ENCODE results near the gene FXYD2. TPM values are rescaled to one million over a fixed set of nuclear protein-coding genes. Genes with fewer than 3 reads are reported as not detected.

FXYD2 gene
- total and polyA plus RNA-seq, 2 donors (not counting 1 experiment from before 2014, with no cell fraction given): 0.18 to 0.33 TPM

DNA sequence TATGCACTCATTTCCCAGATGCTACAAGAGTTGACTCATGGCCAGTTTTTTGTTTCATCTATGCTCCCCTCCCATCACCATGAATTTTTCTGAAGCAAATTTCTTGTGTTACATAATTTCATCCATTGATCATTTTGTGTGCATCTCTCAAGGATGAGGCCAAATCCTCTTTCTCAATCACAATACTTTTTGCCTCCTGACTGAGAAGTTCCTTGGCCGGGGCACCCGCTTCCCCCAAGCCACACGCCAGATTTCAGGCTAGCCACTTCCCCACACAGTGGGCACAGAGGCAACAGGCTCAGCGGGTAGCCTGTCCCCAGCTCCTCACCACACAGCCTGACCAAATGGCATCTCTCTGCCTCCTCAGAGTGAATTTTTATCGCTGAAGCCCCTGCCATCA lies 17.7 kb downstream of the FXYD2 start:
- Histone ChIP-seq H4K20me1 (ENCODE audit: control insufficient read depth, extremely low read depth, insufficient read depth, low read length) (no peaks in the 10 kb centered on the region), H3K9me3 (ENCODE audit: control insufficient read depth, insufficient read depth, low read depth, low read length) (no peaks in the 10 kb centered on the region), H3K79me2 (ENCODE audit: control insufficient read depth, insufficient read depth, low read length) (no peaks in the 10 kb centered on the region), H3K4me1 (ENCODE audit: control insufficient read depth, extremely low read depth, insufficient read depth, low read length) (no peaks in the 10 kb centered on the region), H3K27me3 (ENCODE audit: control insufficient read depth, insufficient read depth, low read length) (peaks cover 4% of the 10 kb centered on the region), H3K27ac (ENCODE audit: insufficient read depth, low read length) (no peak overlapping the region), H3K9ac (ENCODE audit: insufficient read depth, low read length) (no peak overlapping the region), H3K36me3 (ENCODE audit: control insufficient read depth, insufficient read depth, low read length) (no peaks in the 10 kb centered on the region), H3K4me3 (replicated peaks in 1 of 4; ENCODE audit: control extremely low read depth in 1 of 4, insufficient read depth in 1 of 4, low read depth in 3 of 4, low read length in 4 of 4) (no peak overlapping the region), H3K4me2 (ENCODE audit: extremely low read depth, insufficient read depth, low read length) (no peak overlapping the region), H2AFZ (ENCODE audit: low read length) (no peak overlapping the region)
- TF ChIP-seq, protein P1, sequence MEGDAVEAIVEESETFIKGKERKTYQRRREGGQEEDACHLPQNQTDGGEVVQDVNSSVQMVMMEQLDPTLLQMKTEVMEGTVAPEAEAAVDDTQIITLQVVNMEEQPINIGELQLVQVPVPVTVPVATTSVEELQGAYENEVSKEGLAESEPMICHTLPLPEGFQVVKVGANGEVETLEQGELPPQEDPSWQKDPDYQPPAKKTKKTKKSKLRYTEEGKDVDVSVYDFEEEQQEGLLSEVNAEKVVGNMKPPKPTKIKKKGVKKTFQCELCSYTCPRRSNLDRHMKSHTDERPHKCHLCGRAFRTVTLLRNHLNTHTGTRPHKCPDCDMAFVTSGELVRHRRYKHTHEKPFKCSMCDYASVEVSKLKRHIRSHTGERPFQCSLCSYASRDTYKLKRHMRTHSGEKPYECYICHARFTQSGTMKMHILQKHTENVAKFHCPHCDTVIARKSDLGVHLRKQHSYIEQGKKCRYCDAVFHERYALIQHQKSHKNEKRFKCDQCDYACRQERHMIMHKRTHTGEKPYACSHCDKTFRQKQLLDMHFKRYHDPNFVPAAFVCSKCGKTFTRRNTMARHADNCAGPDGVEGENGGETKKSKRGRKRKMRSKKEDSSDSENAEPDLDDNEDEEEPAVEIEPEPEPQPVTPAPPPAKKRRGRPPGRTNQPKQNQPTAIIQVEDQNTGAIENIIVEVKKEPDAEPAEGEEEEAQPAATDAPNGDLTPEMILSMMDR (conservative IDR thresholded peaks at IDR 0.05 in 1 of 2, IDR thresholded peaks at IDR 0.05 in 1 of 2; ENCODE audit: low read depth in 1 of 2, low read length in 2 of 2): no peak
- TF ChIP-seq EZH2 (IDR thresholded peaks at IDR 0.05; ENCODE audit: low read length, missing control alignments): no peak
- no peak for DNase-seq (ENCODE audit: low read depth in 2 of 2)

DNA sequence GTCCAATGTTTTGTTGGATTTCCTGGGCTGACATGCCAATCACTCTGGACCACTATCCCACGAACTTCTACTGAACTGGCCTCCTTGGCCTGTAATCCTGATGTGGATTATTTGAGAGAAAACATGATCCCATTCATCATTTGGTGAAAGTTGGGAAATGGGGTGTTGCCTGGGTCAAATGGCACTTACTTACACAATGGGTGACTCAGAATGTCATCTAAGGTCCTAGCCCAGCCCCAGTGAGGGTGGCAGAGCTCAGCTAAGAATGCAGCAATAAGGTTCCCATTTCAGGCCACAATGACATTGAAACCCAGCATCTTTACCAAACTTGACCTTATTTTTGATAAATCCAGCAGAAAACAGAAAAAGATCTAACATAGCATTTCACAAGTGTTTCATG lies 19.5 kb downstream of the FXYD2 start:
- H2AFZ ChIP-seq (ENCODE audit: low read length): no peak overlapping the region
- H3K9me3 ChIP-seq (ENCODE audit: control insufficient read depth, insufficient read depth, low read depth, low read length): no peaks in the 10 kb centered on the region
- no peak overlapping the region for H3K27ac ChIP-seq (ENCODE audit: insufficient read depth, low read length)
- H3K4me2 ChIP-seq (ENCODE audit: extremely low read depth, insufficient read depth, low read length): no peak overlapping the region
- H3K36me3 ChIP-seq (ENCODE audit: control insufficient read depth, insufficient read depth, low read length): no peaks in the 10 kb centered on the region
- TF ChIP-seq, protein P1 (conservative IDR thresholded peaks at IDR 0.05 in 1 of 2, IDR thresholded peaks at IDR 0.05 in 1 of 2; ENCODE audit: low read depth in 1 of 2, low read length in 2 of 2): no peak
- no peak for TF ChIP-seq EZH2 (IDR thresholded peaks at IDR 0.05; ENCODE audit: low read length, missing control alignments)
- DNase-seq (ENCODE audit: low read depth in 2 of 2): no peak
- H3K4me1 ChIP-seq (ENCODE audit: control insufficient read depth, extremely low read depth, insufficient read depth, low read length): no peaks in the 10 kb centered on the region
- no peak overlapping the region for H3K9ac ChIP-seq (ENCODE audit: insufficient read depth, low read length)
- H3K4me3 ChIP-seq (replicated peaks in 1 of 4; ENCODE audit: control extremely low read depth in 1 of 4, insufficient read depth in 1 of 4, low read depth in 3 of 4, low read length in 4 of 4): no peak overlapping the region
- H4K20me1 ChIP-seq (ENCODE audit: control insufficient read depth, extremely low read depth, insufficient read depth, low read length): no peaks in the 10 kb centered on the region
- H3K79me2 ChIP-seq (ENCODE audit: control insufficient read depth, insufficient read depth, low read length): no peaks in the 10 kb centered on the region
- H3K27me3 ChIP-seq (ENCODE audit: control insufficient read depth, insufficient read depth, low read length): peaks cover 4% of the 10 kb centered on the region

DNA sequence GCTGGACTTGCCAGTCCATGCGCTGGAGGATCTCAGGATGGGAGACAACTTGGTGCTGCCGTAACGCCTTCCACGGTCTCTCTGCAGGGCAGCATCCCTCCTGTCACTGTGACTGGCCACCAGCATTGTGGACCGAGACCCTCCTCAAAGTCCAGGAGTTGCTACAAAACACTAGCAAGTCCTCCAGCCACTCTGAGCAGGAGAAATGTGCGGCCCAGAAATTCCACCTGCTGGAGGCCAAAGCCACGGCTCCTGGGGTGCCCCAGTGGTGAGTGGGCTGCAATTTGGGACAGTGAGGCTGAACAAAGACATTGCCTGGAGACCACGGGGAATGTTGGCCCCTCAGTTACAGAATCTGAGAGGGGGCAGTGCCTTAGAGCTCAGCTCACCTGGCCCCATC lies 20.6 kb downstream of the FXYD2 start:
- Histone ChIP-seq H3K4me2 (ENCODE audit: extremely low read depth, insufficient read depth, low read length) (no peak overlapping the region), H3K36me3 (ENCODE audit: control insufficient read depth, insufficient read depth, low read length) (no peaks in the 10 kb centered on the region), H3K9me3 (ENCODE audit: control insufficient read depth, insufficient read depth, low read depth, low read length) (no peaks in the 10 kb centered on the region), H3K27ac (ENCODE audit: insufficient read depth, low read length) (no peak overlapping the region), H3K9ac (ENCODE audit: insufficient read depth, low read length) (no peak overlapping the region), H4K20me1 (ENCODE audit: control insufficient read depth, extremely low read depth, insufficient read depth, low read length) (no peaks in the 10 kb centered on the region), H3K27me3 (ENCODE audit: control insufficient read depth, insufficient read depth, low read length) (peaks cover 6% of the 10 kb centered on the region), H3K4me3 (replicated peaks in 1 of 4; ENCODE audit: control extremely low read depth in 1 of 4, insufficient read depth in 1 of 4, low read depth in 3 of 4, low read length in 4 of 4) (no peak overlapping the region), H2AFZ (ENCODE audit: low read length) (no peak overlapping the region), H3K4me1 (ENCODE audit: control insufficient read depth, extremely low read depth, insufficient read depth, low read length) (no peaks in the 10 kb centered on the region), H3K79me2 (ENCODE audit: control insufficient read depth, insufficient read depth, low read length) (no peaks in the 10 kb centered on the region)
- TF ChIP-seq, protein P1 (conservative IDR thresholded peaks at IDR 0.05 in 1 of 2, IDR thresholded peaks at IDR 0.05 in 1 of 2; ENCODE audit: low read depth in 1 of 2, low read length in 2 of 2): no peak
- no peak for TF ChIP-seq EZH2 (IDR thresholded peaks at IDR 0.05; ENCODE audit: low read length, missing control alignments)
- no peak for DNase-seq (ENCODE audit: low read depth in 2 of 2)
